ENCODE results near the gene ACSL6.

GRCh38 chr5:131987251-131987650 is 24.2 kb downstream of the ACSL6 start:
- TF ChIP-seq POLR2AphosphoS2 (conservative IDR thresholded peaks at IDR 0.05; ENCODE audit: low read length): no peak
- no peak for TF ChIP-seq CTCF (IDR thresholded peaks at IDR 0.05)
- no peak for TF ChIP-seq KDM5A (IDR thresholded peaks at IDR 0.05)
- TF ChIP-seq POLR2A (IDR thresholded peaks at IDR 0.05; ENCODE audit: low read length): no peak
- TF ChIP-seq CHD4 (IDR thresholded peaks at IDR 0.05; ENCODE audit: borderline replicate concordance): no peak
- no peak for TF ChIP-seq PHF8 (IDR thresholded peaks at IDR 0.05; ENCODE audit: borderline replicate concordance, low read depth)
- TF ChIP-seq ZFP36 (IDR thresholded peaks at IDR 0.05; ENCODE audit: borderline replicate concordance, partially characterized antibody): no peak
- no peak for TF ChIP-seq ESRRA (IDR thresholded peaks at IDR 0.05; ENCODE audit: borderline replicate concordance, low read length)
- TF ChIP-seq REST (IDR thresholded peaks at IDR 0.05): no peak
- no peak for TF ChIP-seq MYC (IDR thresholded peaks at IDR 0.05; ENCODE audit: borderline replicate concordance, low read length)
